BLaER1 (cell line): ENCODE results near the gene DEF6.
"Not testable (repeated sequence)": the region's sequence is repeated elsewhere in the genome, so short reads cannot be mapped to it uniquely, and the experiment has no call there.

Experiments
- H3K27ac ChIP-seq: shearing (Covaris generic); formaldehyde crosslinking; 2 replicates; pipeline ENCODE4 v1.8.1; 2022
- H3K27me3 ChIP-seq: shearing (Covaris generic); formaldehyde crosslinking; 2 replicates; pipeline ENCODE4 v1.8.1; 2022
- H3K36me3 ChIP-seq: shearing (Covaris generic); formaldehyde crosslinking; 2 replicates; pipeline ENCODE4 v1.8.1; 2022
- H3K4me1 ChIP-seq: shearing (Covaris generic); formaldehyde crosslinking; 2 replicates; pipeline ENCODE4 v1.8.1; 2022
- H3K4me2 ChIP-seq: shearing (Covaris generic); formaldehyde crosslinking; 2 replicates; pipeline ENCODE4 v1.8.1; 2022
- H3K4me3 ChIP-seq: shearing (Covaris generic); formaldehyde crosslinking; 2 replicates; pipeline ENCODE4 v1.8.1; 2022
- H3K9ac ChIP-seq: shearing (Covaris generic); formaldehyde crosslinking; 2 replicates; pipeline ENCODE4 v1.8.1; 2022
- H3K9me3 ChIP-seq: shearing (Covaris generic); formaldehyde crosslinking; 2 replicates; pipeline ENCODE4 v1.8.1; 2022
- H4K20me1 ChIP-seq: shearing (Covaris generic); formaldehyde crosslinking; 2 replicates; pipeline ENCODE4 v1.8.1; 2022
- Cebpa-rat ChIP-seq: shearing (Covaris generic); IDR thresholded peaks from 2 replicates; pipeline ENCODE4 v1.8.1; 2022

Gene DEF6

DNA sequence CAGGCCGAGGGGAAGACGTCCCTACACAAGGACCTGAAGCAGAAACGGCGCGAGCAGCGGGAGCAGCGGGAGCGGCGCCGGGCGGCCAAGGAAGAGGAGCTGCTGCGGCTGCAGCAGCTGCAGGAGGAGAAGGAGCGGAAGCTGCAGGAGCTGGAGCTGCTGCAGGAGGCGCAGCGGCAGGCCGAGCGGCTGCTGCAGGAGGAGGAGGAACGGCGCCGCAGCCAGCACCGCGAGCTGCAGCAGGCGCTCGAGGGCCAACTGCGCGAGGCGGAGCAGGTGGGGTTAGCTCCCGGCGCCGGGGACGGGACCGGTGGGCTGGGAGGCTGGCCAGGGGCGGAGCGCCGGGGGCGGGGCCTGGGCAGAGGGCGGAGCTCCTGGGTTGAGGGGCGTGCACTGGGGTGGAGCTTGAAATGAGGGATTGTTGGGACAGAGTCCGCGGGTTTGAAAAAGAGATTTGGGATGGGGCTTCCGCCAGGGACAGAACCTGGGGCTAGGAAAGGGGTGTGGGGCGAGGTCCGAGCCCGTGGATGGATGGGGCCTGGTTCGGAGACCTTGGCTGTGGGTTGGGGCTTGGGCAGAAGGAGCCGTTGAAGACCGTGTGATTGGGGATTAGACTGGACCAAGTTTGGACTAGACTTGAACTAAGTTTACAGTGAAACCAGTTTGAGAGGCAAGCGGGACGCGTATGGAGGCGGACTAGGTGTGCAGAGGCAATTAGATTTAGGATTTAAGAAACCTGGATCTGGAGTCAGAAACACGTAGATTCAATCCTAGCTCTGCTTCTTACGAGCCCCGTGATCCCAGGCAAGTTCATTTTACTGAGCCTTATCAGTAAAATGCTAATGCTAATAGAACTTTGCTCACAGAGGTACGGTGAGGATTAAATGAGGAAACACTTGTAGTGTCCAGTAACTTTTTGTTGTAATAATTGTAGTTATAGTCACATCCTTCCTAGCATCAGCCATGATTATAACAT is 20.9 kb downstream of the DEF6 start:
- Histone ChIP-seq H3K9ac (no peak overlapping the region), H3K4me3 (no peak overlapping the region), H3K36me3 (peaks cover 94% of the 10 kb centered on the region), H3K27ac (no peak overlapping the region), H4K20me1 (no peaks in the 10 kb centered on the region), H3K9me3 (no peaks in the 10 kb centered on the region), H3K27me3 (no peaks in the 10 kb centered on the region), H3K4me2 (no peak overlapping the region), H3K4me1 (no peaks in the 10 kb centered on the region)
- TF ChIP-seq Cebpa-rat = no peak

DNA sequence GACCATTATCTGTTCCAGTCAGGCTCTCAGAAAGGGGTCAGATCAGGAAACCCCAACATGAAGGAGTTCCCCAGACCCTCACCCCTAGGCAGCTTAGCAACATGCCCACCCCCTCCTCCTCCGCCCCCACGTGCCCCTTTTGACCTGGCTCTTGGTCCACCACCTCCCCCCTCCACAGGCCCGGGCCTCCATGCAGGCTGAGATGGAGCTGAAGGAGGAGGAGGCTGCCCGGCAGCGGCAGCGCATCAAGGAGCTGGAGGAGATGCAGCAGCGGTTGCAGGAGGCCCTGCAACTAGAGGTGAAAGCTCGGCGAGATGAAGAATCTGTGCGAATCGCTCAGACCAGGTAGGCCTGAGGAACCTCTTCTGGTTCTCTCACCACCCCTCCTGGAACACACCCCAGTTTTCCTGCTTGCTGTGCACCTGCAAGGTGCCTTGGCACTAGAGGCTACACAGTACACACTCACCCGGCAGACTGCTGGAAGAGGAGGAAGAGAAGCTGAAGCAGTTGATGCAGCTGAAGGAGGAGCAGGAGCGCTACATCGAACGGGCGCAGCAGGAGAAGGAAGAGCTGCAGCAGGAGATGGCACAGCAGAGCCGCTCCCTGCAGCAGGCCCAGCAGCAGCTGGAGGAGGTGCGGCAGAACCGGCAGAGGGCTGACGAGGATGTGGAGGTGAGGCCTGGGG is 21.9 kb downstream of the DEF6 start:
- Histone ChIP-seq H3K4me3 (no peak overlapping the region), H3K27me3 (no peaks in the 10 kb centered on the region), H3K9ac (no peak overlapping the region), H4K20me1 (no peaks in the 10 kb centered on the region), H3K27ac (no peak overlapping the region), H3K4me1 (no peaks in the 10 kb centered on the region), H3K36me3 (peaks cover 95% of the 10 kb centered on the region), H3K9me3 (no peaks in the 10 kb centered on the region), H3K4me2 (no peak overlapping the region)
- TF ChIP-seq Cebpa-rat = no peak

DNA sequence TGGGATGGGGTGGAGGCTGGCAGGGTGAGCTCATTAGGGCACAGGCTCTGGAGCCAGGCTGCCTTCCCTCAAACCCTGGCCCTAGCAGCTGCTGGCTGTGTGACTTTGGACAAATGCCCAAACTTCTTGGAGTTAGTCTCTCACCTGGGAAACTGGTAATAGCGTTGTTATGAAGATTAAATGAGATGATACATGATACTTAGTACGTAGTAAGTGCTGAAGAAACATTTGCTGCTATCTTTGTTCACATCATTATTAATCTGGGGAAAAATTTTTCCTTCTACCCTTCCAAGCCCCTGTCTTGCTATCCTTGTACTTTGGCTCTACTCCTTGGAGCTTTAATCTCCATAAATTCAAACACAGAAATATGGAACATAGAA is 22.4 kb downstream of the DEF6 start:
- Histone ChIP-seq H3K4me2 (no peak overlapping the region), H3K4me1 (no peaks in the 10 kb centered on the region), H3K9ac (no peak overlapping the region), H3K27me3 (no peaks in the 10 kb centered on the region), H3K36me3 (peaks cover 95% of the 10 kb centered on the region), H3K27ac (no peak overlapping the region), H3K9me3 (no peaks in the 10 kb centered on the region), H4K20me1 (no peaks in the 10 kb centered on the region), H3K4me3 (no peak overlapping the region)
- no peak for TF ChIP-seq Cebpa-rat

DNA sequence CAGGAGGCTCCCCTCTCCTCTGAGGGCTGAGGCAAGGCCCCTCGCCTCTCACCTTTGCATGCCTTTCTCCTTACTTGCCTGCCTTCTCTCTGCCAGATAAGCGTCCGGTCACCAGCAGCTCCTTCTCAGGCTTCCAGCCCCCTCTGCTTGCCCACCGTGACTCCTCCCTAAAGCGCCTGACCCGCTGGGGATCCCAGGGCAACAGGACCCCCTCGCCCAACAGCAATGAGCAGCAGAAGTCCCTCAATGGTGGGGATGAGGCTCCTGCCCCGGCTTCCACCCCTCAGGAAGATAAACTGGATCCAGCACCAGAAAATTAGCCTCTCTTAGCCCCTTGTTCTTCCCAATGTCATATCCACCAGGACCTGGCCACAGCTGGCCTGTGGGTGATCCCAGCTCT is 23.5 kb downstream of the DEF6 start:
- Histone ChIP-seq H3K4me2 (no peak overlapping the region), H3K27ac (0 out of 2 replicates have a peak overlapping the region, but pooled peaks have one; percentile 9)
- TF ChIP-seq Cebpa-rat = no peak

DNA sequence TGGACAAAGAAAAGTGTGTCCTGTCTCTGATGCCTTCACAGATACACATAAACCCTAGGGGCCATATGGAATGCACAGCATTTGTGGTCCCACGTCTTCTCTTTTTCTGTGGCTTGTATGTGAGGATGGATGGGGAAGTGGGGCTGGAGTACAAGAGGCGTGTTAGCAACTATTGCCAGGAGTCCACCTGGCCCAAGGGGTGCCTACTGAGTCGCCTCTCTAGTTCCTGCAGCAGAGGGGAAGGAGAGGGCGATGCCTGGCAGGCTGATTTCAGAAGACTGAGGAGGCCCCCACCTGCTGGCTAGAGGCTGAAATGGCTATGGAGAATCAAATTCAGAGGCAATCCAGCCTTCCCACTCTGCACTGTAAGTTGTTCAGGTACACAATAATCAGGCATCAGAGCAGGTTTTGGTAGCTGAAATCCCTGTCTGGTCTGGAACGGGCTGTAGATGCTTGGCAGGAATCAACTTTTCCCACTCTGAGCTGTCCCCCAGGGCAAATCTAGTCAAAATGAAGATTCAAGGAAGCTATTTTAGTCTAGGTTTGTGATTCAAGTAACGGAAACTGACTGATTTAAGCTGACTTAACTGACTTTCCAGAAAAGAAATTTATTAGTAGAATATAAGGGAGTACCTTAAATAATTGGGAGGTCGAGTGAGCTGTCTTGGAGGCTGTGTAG is 29.9 kb downstream of the DEF6 start:
- peaks cover 6% of the 10 kb centered on the region; the same call in 1 of the 2 replicates for H3K9me3 ChIP-seq
- H3K27ac ChIP-seq = peak overlapping the region; percentile 23; the same call in 1 of the 2 replicates
- no peak for TF ChIP-seq Cebpa-rat
- no peaks in the 10 kb centered on the region for H4K20me1 ChIP-seq
- H3K9ac ChIP-seq = peak overlapping the region; percentile 34; the same call in 1 of the 2 replicates
- H3K27me3 ChIP-seq = no peaks in the 10 kb centered on the region
- H3K4me1 ChIP-seq = peaks cover 14% of the 10 kb centered on the region
- peak overlapping the region; percentile 46 for H3K4me2 ChIP-seq
- H3K4me3 ChIP-seq = no peak overlapping the region
- peaks cover 37% of the 10 kb centered on the region for H3K36me3 ChIP-seq

More for the DNA sequence above, 23.5 kb downstream of the DEF6 start:
- no peaks in the 10 kb centered on the region for H3K9me3 ChIP-seq
- no peak overlapping the region for H3K9ac ChIP-seq
- no peaks in the 10 kb centered on the region for H4K20me1 ChIP-seq
- no peak overlapping the region for H3K4me3 ChIP-seq
- no peaks in the 10 kb centered on the region for H3K27me3 ChIP-seq
- peaks cover 95% of the 10 kb centered on the region for H3K36me3 ChIP-seq
- H3K4me1 ChIP-seq = no peaks in the 10 kb centered on the region

DNA sequence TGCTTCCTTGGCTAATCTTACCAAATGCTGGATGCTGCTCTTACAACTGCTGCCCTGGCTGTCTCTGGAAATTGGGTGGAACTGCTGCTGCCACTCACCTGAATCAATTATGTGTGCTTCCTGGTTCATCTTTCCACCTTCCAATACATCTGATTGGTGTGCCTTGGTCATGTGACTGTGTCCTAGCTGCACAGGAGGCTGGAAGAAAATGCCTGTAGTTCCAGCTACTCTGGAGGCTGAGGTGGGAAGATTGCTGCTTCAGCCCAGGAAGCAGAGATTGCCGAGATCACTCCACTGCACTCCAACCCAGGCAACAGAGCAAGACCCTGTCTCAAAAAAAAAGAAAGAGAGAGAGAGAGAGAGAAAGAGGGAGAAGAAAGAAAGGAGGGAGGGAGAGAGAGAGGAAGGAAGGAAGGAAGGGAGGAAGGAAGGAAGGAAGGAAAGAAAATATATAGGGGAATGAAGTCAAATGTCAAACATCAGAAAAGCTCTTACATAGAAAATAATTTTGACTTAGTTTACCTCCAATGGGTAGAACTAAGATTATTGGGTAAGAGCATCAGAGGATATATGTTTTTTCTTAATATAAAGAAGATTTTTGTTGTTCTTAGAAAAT is 30.6 kb downstream of the DEF6 start:
- no peak overlapping the region for H3K4me3 ChIP-seq
- H3K27me3 ChIP-seq = no peaks in the 10 kb centered on the region
- H3K4me2 ChIP-seq = peak overlapping the region; percentile 46
- peaks cover 14% of the 10 kb centered on the region for H3K4me1 ChIP-seq
- no peaks in the 10 kb centered on the region for H4K20me1 ChIP-seq
- no peak overlapping the region for H3K9ac ChIP-seq
- peaks cover 6% of the 10 kb centered on the region; the same call in 1 of the 2 replicates for H3K9me3 ChIP-seq
- H3K36me3 ChIP-seq = peaks cover 30% of the 10 kb centered on the region
- H3K27ac ChIP-seq = peak overlapping the region; percentile 23; the same call in 1 of the 2 replicates
- TF ChIP-seq Cebpa-rat = no peak

DNA sequence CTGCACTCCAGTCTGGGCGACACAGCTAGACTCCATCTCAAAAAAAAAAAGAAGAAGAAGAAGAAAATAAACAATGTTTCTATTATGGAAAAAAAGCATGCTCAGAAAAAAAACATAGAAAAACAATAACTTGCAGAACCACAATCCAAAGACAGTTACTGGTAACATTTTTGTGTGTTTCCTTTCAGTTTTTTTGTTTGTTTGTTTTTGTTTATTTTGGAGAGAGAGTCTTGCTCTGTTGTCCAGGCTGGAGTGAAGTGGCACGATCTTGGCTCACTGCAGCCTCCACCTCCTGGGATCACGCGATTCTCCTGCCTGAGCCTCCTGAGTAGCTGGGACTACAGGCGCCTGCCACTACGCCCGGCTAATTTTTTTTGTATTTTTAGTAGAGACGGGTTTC is 31.3 kb downstream of the DEF6 start:
- not testable (repeated sequence) for H3K9me3 ChIP-seq, H3K27ac ChIP-seq, H3K4me3 ChIP-seq, H3K4me2 ChIP-seq, H3K9ac ChIP-seq, H4K20me1 ChIP-seq, H3K27me3 ChIP-seq
- Histone ChIP-seq H3K36me3 (peaks cover 23% of the 10 kb centered on the region), H3K4me1 (peaks cover 14% of the 10 kb centered on the region)

DNA sequence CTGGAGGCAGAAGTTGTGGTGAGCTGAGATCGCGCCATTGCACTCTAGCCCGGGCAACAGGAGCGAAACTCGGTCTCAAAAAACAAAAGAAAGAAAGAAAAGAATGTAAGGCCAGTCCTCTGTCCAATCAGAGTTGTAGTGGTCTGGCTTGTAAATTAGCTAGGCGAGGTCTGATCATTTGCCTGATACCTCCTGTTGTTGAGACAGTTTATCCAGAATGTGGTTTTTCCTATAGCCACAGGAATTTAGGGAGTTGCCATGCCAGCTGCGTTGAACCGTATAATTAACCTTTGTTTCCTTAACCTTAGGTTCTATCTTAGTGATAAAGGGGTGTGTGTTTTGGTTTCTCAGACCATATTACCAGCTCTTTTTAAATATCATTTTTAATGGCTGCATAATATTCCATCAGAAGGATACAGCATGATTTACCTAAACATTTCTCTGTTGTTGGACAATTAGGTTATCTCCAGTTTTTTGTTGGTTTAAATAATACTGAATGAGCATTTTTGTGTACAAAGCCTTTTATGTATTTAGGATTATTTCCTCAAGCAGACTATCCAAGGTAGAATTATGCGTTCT is 33.0 kb downstream of the DEF6 start:
- H3K27me3 ChIP-seq = no peaks in the 10 kb centered on the region
- TF ChIP-seq Cebpa-rat = no peak
- peaks cover 14% of the 10 kb centered on the region for H3K4me1 ChIP-seq
- no peak overlapping the region for H3K9ac ChIP-seq
- H3K4me3 ChIP-seq = no peak overlapping the region
- peaks cover 6% of the 10 kb centered on the region; the same call in 1 of the 2 replicates for H3K9me3 ChIP-seq
- H3K27ac ChIP-seq = no peak overlapping the region
- no peaks in the 10 kb centered on the region for H4K20me1 ChIP-seq
- no peak overlapping the region for H3K4me2 ChIP-seq
- 0 out of 2 replicates have a peak, but pooled peaks cover 8% of the 10 kb centered on the region for H3K36me3 ChIP-seq

DNA sequence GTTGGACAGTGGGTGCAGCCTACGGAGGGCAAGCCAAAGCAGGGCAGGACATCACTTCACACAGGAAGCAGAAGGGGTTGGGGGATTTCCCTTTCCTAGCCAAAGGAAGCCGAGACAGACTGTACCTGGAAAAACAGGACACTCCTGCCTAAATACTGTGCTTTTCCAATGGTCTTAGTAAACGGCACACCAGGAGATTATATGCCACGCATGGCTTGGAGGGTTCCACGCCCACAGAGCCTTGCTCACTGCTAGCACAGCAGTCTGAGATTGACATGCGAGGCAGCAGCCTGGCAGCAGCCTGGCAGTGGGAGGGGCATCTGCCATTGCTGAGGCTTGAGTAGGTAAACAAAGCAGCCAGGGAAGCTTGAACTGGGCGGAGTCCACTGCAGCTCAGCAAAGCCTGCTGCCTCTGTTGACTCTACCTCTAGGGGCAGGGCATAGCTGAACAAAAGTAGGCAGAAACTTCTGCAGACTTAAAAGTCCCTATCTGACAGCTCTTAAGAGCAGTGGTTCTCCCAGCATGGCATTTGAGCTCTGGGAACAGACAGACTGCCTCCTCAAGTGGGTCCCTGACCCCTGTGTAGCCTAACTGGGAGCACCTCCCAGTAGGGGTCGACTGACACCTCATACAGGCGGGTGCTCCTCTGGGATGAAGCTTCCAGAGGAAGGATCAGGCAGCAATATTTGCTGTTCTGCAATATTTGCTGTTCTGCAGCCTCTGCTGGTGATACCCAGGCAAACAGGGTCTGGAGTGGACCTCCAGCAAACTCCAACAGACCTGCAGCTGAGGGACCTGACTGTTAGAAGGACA is 34.7 kb downstream of the DEF6 start:
- H3K4me1 ChIP-seq, H3K4me3 ChIP-seq, H4K20me1 ChIP-seq, H3K36me3 ChIP-seq, H3K9ac ChIP-seq, H3K27ac ChIP-seq, H3K27me3 ChIP-seq, H3K9me3 ChIP-seq, H3K4me2 ChIP-seq: not testable (repeated sequence)
